A673 (cell line): ENCODE measurements around the gene TEX22.

Experiments
- CTCF ChIP-seq: fragments of 300-800, 200-600 bp; sonication (generic); conservative IDR thresholded peaks from 2 replicates; pipeline ENCODE4 v1.5.1; 2017; ENCODE audit warnings: low read depth, mild to moderate bottlenecking, antibody characterized with exemption, low read length, moderate library complexity, mixed read lengths
- EZH2 ChIP-seq: fragments of 200-600 bp; sonication (generic); IDR thresholded peaks from 2 replicates; pipeline ENCODE4 v1.6.1; 2017; ENCODE audit warnings: borderline replicate concordance, low read depth, mild to moderate bottlenecking, mixed read lengths, antibody characterized with exemption, low read length; ENCODE audit not compliant: poor library complexity, severe bottlenecking

GRCh38 chr14:105367116-105368031, 31.0 kb upstream of the TEX22 start:
- TF ChIP-seq EZH2 (no peak), CTCF (no peak)
